Caco-2 (cell line): ENCODE results near the gene PPP1R3E. TPM values are rescaled to one million over a fixed set of nuclear protein-coding genes. Genes with fewer than 3 reads are reported as not detected.

Experiments
- BruUV-seq: library from RNA; stranded (reverse); fragments of 400-500 nt; replicated peaks from 2 replicates; lab custom pipeline; 2021; lab: Mats Ljungman, UMichigan
- CTCF ChIA-PET: fragments of 300-600 bp; sonication (Branson Sonifier 250); formaldehyde crosslinking; loops from one replicate; lab custom pipeline; 2022; ENCODE audit warnings: antibody characterized with exemption; lab: Charles Lee
- POLR2A ChIA-PET: fragments of 300-600 bp; sonication (Branson Sonifier 250); formaldehyde crosslinking; loops from one replicate; lab custom pipeline; 2022; ENCODE audit warnings: antibody characterized with exemption; lab: Charles Lee
- DNase-seq, 2 experiments: peaks; one replicate each; pipeline versions ENCODE4 v3.0.0 to v3.0.0-alpha.2; 2020 to 2022
- H3K27me3 ChIP-seq: replicated peaks from 2 replicates; pipeline ENCODE4 v1.6.0; 2011; ENCODE audit warnings: low read length; ENCODE audit not compliant: control insufficient read depth, insufficient read depth
- H3K36me3 ChIP-seq: 2 replicates; pipeline ENCODE4 v1.5.1; 2011; ENCODE audit warnings: low read length; ENCODE audit not compliant: control insufficient read depth, insufficient read depth
- H3K4me1 ChIP-seq: fragments of 250-450 bp; sonication (Bioruptor Pico); 2 replicates; pipeline ENCODE4 v1.5.1; 2020; ENCODE audit warnings: mild to moderate bottlenecking
- H3K4me3 ChIP-seq: 2 replicates; pipeline ENCODE4 v1.5.1; 2011; ENCODE audit warnings: low read depth, mild to moderate bottlenecking, control low read depth, low read length
- H3K9me3 ChIP-seq: fragments of 250-450 bp; sonication (Bioruptor Pico); 2 replicates; pipeline ENCODE4 v1.5.1; 2020; ENCODE audit warnings: mild to moderate bottlenecking, moderate library complexity
- H3K27ac Mint-ChIP-seq: one replicate; pipeline ENCODE4 v1.8.0; 2022; ENCODE audit warnings: mixed read lengths; ENCODE audit not compliant: unreplicated experiment
- H3K27me3 Mint-ChIP-seq: one replicate; pipeline ENCODE4 v1.8.0; 2022; ENCODE audit warnings: mixed read lengths; ENCODE audit not compliant: insufficient read depth, unreplicated experiment
- H3K36me3 Mint-ChIP-seq: one replicate; pipeline ENCODE4 v1.8.0; 2022; ENCODE audit warnings: mild to moderate bottlenecking, mixed read lengths; ENCODE audit not compliant: insufficient read depth, unreplicated experiment
- H3K4me1 Mint-ChIP-seq: one replicate; pipeline ENCODE4 v1.8.0; 2022; ENCODE audit warnings: low read depth, mixed read lengths; ENCODE audit not compliant: unreplicated experiment
- H3K4me3 Mint-ChIP-seq: one replicate; pipeline ENCODE4 v1.8.0; 2022; ENCODE audit warnings: mild to moderate bottlenecking, moderate library complexity, mixed read lengths; ENCODE audit not compliant: unreplicated experiment
- H3K9me3 Mint-ChIP-seq: one replicate; pipeline ENCODE4 v1.8.0; 2022; ENCODE audit warnings: mixed read lengths; ENCODE audit not compliant: unreplicated experiment
- CTCF ChIP-seq, 2 experiments: fragments of 200-600 bp in 1 of 2; IDR thresholded peaks; 1 replicate in 1 of 2; 2 replicates in 1 of 2; pipeline versions ENCODE4 v1.5.1 to v1.8.0; 2011 to 2022; ENCODE audit warnings: antibody characterized with exemption in 1 of 2, control low read depth in 1 of 2, inconsistent platforms in 1 of 2, low read depth in 1 of 2, low read length in 1 of 2, mild to moderate bottlenecking in 1 of 2, moderate library complexity in 1 of 2; ENCODE audit not compliant: insufficient read depth in 1 of 2, severe bottlenecking in 1 of 2, unreplicated experiment in 1 of 2
- intact Hi-C: fragments of 100-400 bp; cut with micrococcal nuclease; formaldehyde crosslinking; loops from one replicate; pipeline ENCODE4 v1.10.0; 2022; ENCODE audit not compliant: unreplicated experiment
- total RNA-seq: library from RNA; stranded (reverse); gene quantifications from 2 replicates; pipeline ENCODE4 v1.2.3, GENCODE V29; 2022

Gene PPP1R3E
- total RNA-seq, 1 experiment from 2014 or later, result 5.9 TPM

GRCh38 chr14:23294734-23295561, 7.7 kb downstream of the PPP1R3E start:
- H3K36me3 Mint-ChIP-seq, result peaks cover 5% of the 10 kb centered on the region
- no TSS peak for BruUV-seq
- no peaks in the 10 kb centered on the region for H3K9me3 Mint-ChIP-seq
- H3K4me3 ChIP-seq, result no peak overlapping the region
- no peaks in the 10 kb centered on the region for H3K27me3 ChIP-seq
- POLR2A ChIA-PET, result no interaction called here
- H3K27ac Mint-ChIP-seq, result no peak overlapping the region
- DNase-seq, result peak in 1 of 2 experiments; percentile 59
- CTCF ChIA-PET, result interaction anchor here (0.5 to 0.9 kb wide), 2 partner anchors 18 to 257 kb away, joined by 5 to 7 read pairs; no protein-coding TSS in a partner anchor
- peaks cover 8% of the 10 kb centered on the region; the same call in 1 of the 2 replicates for H3K4me1 ChIP-seq
- intact Hi-C loops, result loop anchor here (1.0 to 5.0 kb wide), 2 partner anchors 9 to 193 kb away; partner anchors contain the start of genes CIROP and HOMEZ
- no peak overlapping the region for H3K4me3 Mint-ChIP-seq
- peak; percentile 80 to 85 for TF ChIP-seq CTCF (IDR thresholded peaks at IDR 0.05; ENCODE audit: insufficient read depth in 1 of 2, low read depth in 1 of 2, low read length in 1 of 2, severe bottlenecking in 1 of 2, unreplicated experiment in 1 of 2)
- no peaks in the 10 kb centered on the region for H3K36me3 ChIP-seq
- no peaks in the 10 kb centered on the region for H3K4me1 Mint-ChIP-seq
- no peaks in the 10 kb centered on the region for H3K9me3 ChIP-seq
- no peaks in the 10 kb centered on the region for H3K27me3 Mint-ChIP-seq

- peaks cover 6% of the 10 kb centered on the region for H3K4me1 Mint-ChIP-seq
- CTCF ChIA-PET, result interaction anchor here (1.0 to 2.9 kb wide), 6 partner anchors 14 to 229 kb away, joined by 3 to 19 read pairs (median 4); partner anchors contain the start of genes BCL2L2 and PABPN1
- peaks cover 18% of the 10 kb centered on the region for H3K36me3 Mint-ChIP-seq
- intact Hi-C loops, result loop anchor here (1.0 to 2.0 kb wide), 6 partner anchors 8 to 50 kb away; partner anchors contain the start of genes BCL2L2, PABPN1 and RNF212B
- Histone ChIP-seq H3K9me3 (no peaks in the 10 kb centered on the region), H3K4me3 (peak overlapping the region; percentile 41), H3K27me3 (no peaks in the 10 kb centered on the region), H3K4me1 (0 out of 2 replicates have a peak, but pooled peaks cover 4% of the 10 kb centered on the region), H3K36me3 (no peaks in the 10 kb centered on the region)
- BruUV-seq, result no TSS peak
- H3K27ac Mint-ChIP-seq, result peak overlapping the region; percentile 95
- TF ChIP-seq CTCF (IDR thresholded peaks at IDR 0.05; ENCODE audit: insufficient read depth in 1 of 2, low read depth in 1 of 2, low read length in 1 of 2, severe bottlenecking in 1 of 2, unreplicated experiment in 1 of 2), result no peak
- POLR2A ChIA-PET, result interaction anchor here (1.1 to 2.3 kb wide), 3 partner anchors 14 to 34 kb away, joined by 6 to 31 read pairs (median 12); partner anchors contain the start of genes BCL2L2 and PABPN1
- H3K9me3 Mint-ChIP-seq, result no peaks in the 10 kb centered on the region
- H3K27me3 Mint-ChIP-seq, result no peaks in the 10 kb centered on the region
- peak overlapping the region; percentile 90 for H3K4me3 Mint-ChIP-seq
- DNase-seq, result no peak
These were observed 15.7 kb downstream of the PPP1R3E start for GRCh38 chr14:23286902-23287479.
